ENCODE measurements around the gene RAB18. TPM values are rescaled to one million over a fixed set of nuclear protein-coding genes. Genes with fewer than 3 reads are reported as not detected.

The RAB18 gene
- total RNA-seq, 1 experiment from 2014 or later, result 75.9 TPM

DNA sequence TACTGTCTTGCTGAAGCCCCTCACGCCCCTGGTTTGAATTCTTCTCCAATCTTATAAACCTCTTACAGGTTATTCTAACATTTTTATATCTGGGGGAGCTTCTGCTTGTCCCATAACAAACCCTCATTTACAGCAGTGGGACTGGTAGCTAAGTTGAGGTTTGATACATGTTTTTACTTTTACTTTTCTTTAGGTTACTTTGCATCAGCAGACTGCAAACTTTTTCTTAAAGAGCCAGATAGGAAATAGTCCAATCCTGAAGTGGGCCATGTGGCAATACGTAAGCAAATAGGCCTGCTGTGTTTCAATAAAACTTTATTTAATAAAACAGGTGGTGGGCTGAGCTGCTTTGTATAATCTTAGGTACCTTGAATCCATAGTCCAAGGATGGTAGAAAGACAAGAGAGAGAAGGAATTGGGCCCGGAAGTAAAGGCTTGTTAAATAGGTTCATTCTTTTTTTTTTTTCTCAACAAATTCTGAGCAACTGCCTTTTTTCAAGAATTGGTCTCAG is 27.3 kb downstream of the RAB18 start:
- no peaks in the 10 kb centered on the region for H3K9me3 Mint-ChIP-seq (ENCODE audit: low read depth, unreplicated experiment)
- no peak overlapping the region for H3K27ac Mint-ChIP-seq (ENCODE audit: unreplicated experiment)
- CTCF ChIA-PET, result interaction anchor here (0.7 kb wide), 1 partner anchor 150 kb away, joined by 6 read pairs; no protein-coding TSS in a partner anchor
- BruUV-seq (replicated peaks), result no TSS peak
- intact Hi-C loops (cut with micrococcal nuclease; ENCODE audit: unreplicated experiment), result no loop called here
- H3K27me3 Mint-ChIP-seq (ENCODE audit: unreplicated experiment), result no peaks in the 10 kb centered on the region
- peaks cover 17% of the 10 kb centered on the region for H3K4me1 Mint-ChIP-seq (ENCODE audit: low read depth, unreplicated experiment)
- no peak for DNase-seq
- TF ChIP-seq, protein P1, sequence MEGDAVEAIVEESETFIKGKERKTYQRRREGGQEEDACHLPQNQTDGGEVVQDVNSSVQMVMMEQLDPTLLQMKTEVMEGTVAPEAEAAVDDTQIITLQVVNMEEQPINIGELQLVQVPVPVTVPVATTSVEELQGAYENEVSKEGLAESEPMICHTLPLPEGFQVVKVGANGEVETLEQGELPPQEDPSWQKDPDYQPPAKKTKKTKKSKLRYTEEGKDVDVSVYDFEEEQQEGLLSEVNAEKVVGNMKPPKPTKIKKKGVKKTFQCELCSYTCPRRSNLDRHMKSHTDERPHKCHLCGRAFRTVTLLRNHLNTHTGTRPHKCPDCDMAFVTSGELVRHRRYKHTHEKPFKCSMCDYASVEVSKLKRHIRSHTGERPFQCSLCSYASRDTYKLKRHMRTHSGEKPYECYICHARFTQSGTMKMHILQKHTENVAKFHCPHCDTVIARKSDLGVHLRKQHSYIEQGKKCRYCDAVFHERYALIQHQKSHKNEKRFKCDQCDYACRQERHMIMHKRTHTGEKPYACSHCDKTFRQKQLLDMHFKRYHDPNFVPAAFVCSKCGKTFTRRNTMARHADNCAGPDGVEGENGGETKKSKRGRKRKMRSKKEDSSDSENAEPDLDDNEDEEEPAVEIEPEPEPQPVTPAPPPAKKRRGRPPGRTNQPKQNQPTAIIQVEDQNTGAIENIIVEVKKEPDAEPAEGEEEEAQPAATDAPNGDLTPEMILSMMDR (IDR thresholded peaks at IDR 0.05; ENCODE audit: unreplicated experiment), result no peak
- peaks cover 5% of the 10 kb centered on the region for H3K36me3 Mint-ChIP-seq (ENCODE audit: insufficient read depth, unreplicated experiment)
- H3K4me3 Mint-ChIP-seq (ENCODE audit: low read depth, unreplicated experiment), result no peak overlapping the region

DNA sequence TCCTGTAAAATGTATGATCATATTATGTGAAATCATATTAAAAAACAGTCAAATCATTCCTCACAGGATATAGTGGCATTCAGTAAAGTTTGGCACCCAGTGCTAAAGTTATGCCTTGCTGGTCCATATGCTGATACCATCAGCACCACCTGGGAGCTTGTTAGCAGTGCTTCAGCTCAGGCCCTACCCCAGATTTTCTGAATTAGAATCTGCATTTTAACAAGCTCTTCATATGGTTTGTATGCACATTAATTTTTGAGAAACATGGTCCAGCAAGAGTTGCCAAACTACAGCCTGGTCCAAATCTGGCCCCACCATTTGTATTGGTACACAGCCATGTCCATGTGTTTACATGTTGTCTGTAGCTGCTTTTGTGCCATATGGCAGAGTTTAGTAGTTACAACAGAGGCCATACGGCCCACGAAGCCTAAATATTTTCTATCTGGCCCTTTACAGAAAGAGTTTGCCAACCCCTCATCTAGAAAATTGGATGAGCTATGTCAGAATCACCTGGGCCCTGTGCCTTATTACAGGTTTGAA is 30.1 kb downstream of the RAB18 start:
- CTCF ChIA-PET, result no interaction called here
- H3K27ac Mint-ChIP-seq (ENCODE audit: unreplicated experiment), result no peak overlapping the region
- H3K4me1 Mint-ChIP-seq (ENCODE audit: low read depth, unreplicated experiment), result peaks cover 15% of the 10 kb centered on the region
- no TSS peak for BruUV-seq (replicated peaks)
- TF ChIP-seq, protein P1 (IDR thresholded peaks at IDR 0.05; ENCODE audit: unreplicated experiment), result no peak
- intact Hi-C loops (cut with micrococcal nuclease; ENCODE audit: unreplicated experiment), result no loop called here
- no peak for DNase-seq
- no peak overlapping the region for H3K4me3 Mint-ChIP-seq (ENCODE audit: low read depth, unreplicated experiment)
- no peaks in the 10 kb centered on the region for H3K9me3 Mint-ChIP-seq (ENCODE audit: low read depth, unreplicated experiment)
- no peaks in the 10 kb centered on the region for H3K36me3 Mint-ChIP-seq (ENCODE audit: insufficient read depth, unreplicated experiment)
- no peaks in the 10 kb centered on the region for H3K27me3 Mint-ChIP-seq (ENCODE audit: unreplicated experiment)

DNA sequence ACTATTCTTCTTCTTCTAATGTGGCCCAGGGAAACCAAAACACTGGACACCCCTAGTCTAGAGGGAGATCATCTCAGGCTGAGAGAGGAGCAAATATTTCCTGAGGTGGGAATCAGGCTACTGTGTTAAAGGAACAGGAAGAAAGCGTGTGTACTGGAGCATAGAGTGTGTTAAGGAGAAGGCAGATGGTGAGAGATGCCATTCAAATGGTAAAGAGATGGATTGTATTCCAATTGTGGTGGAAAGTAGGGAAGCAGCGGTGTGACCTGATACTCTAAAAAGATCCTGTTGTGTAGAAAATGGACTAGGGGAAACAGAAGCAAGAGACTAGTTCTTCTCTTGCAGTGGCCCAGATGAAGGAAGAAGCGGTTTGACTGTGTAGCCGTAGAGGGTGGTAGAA is 31.2 kb downstream of the RAB18 start:
- DNase-seq, result no peak
- Mint-ChIP-seq H3K36me3 (ENCODE audit: insufficient read depth, unreplicated experiment) (no peaks in the 10 kb centered on the region), H3K9me3 (ENCODE audit: low read depth, unreplicated experiment) (no peaks in the 10 kb centered on the region), H3K27me3 (ENCODE audit: unreplicated experiment) (no peaks in the 10 kb centered on the region), H3K4me1 (ENCODE audit: low read depth, unreplicated experiment) (peaks cover 4% of the 10 kb centered on the region), H3K4me3 (ENCODE audit: low read depth, unreplicated experiment) (no peak overlapping the region), H3K27ac (ENCODE audit: unreplicated experiment) (no peak overlapping the region)
- CTCF ChIA-PET, result no interaction called here
- intact Hi-C loops (cut with micrococcal nuclease; ENCODE audit: unreplicated experiment), result no loop called here
- BruUV-seq (replicated peaks), result no TSS peak
- TF ChIP-seq, protein P1 (IDR thresholded peaks at IDR 0.05; ENCODE audit: unreplicated experiment), result no peak

DNA sequence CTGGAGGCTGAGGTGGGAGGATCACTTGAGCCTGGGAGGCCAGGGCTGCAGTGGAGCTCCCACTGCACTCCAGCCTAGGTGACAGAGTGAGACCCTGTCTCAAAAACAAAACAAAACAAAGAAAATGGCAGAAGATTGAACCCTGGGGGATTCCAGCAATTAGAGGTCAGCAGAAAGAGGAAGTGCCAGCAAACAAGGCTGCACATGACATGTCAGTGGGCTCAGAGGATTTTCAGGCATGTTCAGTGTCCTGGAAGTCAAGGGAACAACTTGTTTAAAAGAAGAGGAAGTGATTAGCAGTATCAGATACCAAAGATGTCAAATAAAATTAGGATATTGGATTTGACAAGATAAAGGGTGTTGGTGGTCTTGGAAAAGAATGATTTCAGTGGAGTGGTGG is 32.3 kb downstream of the RAB18 start:
- no TSS peak for BruUV-seq (replicated peaks)
- TF ChIP-seq, protein P1 (IDR thresholded peaks at IDR 0.05; ENCODE audit: unreplicated experiment), result no peak
- H3K27ac Mint-ChIP-seq (ENCODE audit: unreplicated experiment), result no peak overlapping the region
- H3K9me3 Mint-ChIP-seq (ENCODE audit: low read depth, unreplicated experiment), result no peaks in the 10 kb centered on the region
- H3K4me1 Mint-ChIP-seq (ENCODE audit: low read depth, unreplicated experiment), result no peaks in the 10 kb centered on the region
- no peak overlapping the region for H3K4me3 Mint-ChIP-seq (ENCODE audit: low read depth, unreplicated experiment)
- intact Hi-C loops (cut with micrococcal nuclease; ENCODE audit: unreplicated experiment), result no loop called here
- H3K36me3 Mint-ChIP-seq (ENCODE audit: insufficient read depth, unreplicated experiment), result no peaks in the 10 kb centered on the region
- no peak for DNase-seq
- CTCF ChIA-PET, result no interaction called here
- no peaks in the 10 kb centered on the region for H3K27me3 Mint-ChIP-seq (ENCODE audit: unreplicated experiment)

Measured in Calu3 (cell line).